ENCODE measurements around the gene DSG1. TPM values are rescaled to one million over a fixed set of nuclear protein-coding genes. Genes with fewer than 3 reads are reported as not detected.
"Not testable (repeated sequence)": the region's sequence is repeated elsewhere in the genome, so short reads cannot be mapped to it uniquely, and the experiment has no call there.

Gene DSG1
- under 1 TPM; 0.04 to 0.11 (median 0.05) TPM for polyA plus RNA-seq (ENCODE audit: insufficient read length in 4 of 4)

DNA sequence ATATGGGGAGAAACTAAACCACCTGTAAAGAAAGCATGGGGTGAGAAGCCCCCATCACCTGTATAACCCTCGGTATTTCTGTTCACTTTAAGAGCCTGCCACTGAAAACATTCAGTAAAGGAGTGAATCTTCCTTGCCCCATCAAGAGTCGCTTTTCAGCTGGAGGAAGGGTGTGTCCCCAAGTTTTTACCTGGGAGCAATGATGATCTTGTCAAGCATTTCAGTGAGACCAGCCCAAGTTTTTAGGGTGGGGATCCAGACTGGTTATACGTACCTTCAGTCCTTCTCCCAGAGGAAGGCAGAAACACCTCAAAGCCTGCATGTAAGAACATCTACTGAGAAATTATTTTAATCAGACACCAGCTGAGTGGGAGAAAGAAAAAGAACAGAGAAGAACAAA is at the start of gene DSG1:
TSS of gene DSG1 (plus strand) at position 301 of the 400 bp plus-strand sequence. CDS start 141 bp downstream, outside the sequence.
- no peak for DNase-seq (ENCODE audit: low read depth in 4 of 4, low spot score in 3 of 4)

DNA sequence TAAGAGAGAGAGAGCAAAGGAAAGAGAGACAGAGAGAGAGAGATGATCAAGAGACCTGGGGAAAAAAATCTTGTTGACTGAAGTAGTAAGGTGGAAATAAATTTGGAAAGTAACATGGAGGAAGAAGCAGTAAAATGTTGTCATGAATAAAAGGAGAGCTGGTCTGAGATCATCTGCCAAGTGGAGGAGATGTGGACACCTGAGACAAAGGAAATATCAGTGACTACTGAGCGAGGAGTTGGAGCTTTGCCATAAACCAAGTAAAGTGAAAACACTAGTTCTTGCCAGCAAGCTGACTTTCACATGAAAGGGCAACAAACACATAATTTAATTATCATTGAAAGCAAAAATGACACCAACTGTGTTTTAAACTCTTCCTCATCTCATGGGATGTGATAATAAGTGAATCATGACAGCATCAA is 49.0 kb upstream of the DSG1 start:
- peak in 1 of 4 donors; percentile 15 for DNase-seq (ENCODE audit: low read depth in 4 of 4, low spot score in 3 of 4)

DNA sequence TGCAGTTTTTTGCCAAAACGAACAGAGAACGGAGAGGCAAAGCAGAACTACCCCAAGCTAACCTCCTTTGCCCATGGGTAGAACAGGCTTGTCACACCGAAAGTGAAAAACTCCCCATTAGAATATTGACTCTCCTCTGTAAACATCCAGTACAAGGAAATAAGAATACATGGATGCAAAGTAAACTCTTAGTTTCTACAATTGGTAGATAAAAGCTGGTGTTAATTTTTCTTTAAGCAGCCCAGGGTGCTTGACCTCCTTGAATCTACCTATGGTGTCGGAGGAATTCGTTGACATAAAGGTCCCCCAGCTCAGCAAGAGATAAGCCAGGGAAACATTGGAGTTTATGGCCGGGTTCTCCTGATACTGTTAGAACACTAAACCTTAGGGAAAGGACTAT is 48.4 kb upstream of the DSG1 start:
- no peak for DNase-seq (ENCODE audit: low read depth in 4 of 4, low spot score in 3 of 4)

DNA sequence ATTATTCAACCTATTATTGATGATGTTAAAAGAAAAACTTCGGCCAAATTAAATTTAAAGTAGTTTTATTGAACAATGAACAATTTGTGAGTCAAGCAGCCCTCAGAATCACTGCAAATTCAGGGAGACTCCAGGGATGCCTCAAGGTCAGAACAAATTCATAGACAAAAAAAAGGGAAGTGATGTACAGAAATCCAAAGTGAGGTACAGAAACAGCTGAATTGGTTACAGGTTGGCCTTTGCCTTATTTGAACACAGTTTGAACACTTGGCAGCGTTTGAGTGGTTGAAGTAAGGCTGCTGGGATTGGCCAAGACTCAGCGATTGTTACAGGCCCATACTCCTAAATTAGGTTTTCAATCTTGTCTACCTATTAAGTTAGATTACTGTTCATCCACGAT is 47.4 kb upstream of the DSG1 start:
- DNase-seq (ENCODE audit: low read depth in 4 of 4, low spot score in 3 of 4), result no peak

DNA sequence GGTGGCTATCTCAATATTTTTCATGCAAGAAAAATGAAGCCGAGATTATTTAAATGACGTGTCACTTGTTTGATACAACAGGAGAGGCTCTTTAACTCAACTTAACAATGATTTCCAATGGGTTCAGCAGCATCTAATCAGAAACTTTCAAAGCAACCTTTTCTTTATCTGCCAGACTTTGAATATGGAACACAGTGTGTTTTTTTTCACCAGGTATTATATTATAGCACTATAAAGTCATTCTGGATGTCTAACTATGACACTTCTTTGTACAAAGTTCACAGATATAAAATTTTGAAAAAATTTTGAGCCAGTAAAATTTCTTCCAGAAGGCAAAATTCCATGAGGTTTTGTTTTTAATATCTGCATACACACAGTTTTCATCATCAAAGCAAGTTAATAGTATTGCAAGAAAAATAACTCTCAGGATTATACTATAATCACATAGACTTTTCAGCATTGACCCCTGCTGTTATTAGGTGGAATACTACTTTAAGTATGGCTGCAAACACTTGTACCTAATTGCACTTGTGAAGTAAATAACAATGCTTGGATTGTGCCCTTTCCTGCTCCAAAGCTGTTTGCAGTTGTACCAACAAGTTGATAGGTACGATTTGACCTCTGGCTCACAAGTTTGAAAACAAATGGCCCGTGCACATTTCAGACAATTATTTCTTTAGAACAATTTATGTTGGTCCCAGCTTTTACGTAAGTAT is 44.0 kb upstream of the DSG1 start:
- no peak for DNase-seq (ENCODE audit: low read depth in 4 of 4, low spot score in 3 of 4)

- no peak for DNase-seq (ENCODE audit: low read depth in 4 of 4, low spot score in 3 of 4)
These were observed 43.0 kb upstream of the DSG1 start for GRCh38 chr18:31274931-31275330.

DNA sequence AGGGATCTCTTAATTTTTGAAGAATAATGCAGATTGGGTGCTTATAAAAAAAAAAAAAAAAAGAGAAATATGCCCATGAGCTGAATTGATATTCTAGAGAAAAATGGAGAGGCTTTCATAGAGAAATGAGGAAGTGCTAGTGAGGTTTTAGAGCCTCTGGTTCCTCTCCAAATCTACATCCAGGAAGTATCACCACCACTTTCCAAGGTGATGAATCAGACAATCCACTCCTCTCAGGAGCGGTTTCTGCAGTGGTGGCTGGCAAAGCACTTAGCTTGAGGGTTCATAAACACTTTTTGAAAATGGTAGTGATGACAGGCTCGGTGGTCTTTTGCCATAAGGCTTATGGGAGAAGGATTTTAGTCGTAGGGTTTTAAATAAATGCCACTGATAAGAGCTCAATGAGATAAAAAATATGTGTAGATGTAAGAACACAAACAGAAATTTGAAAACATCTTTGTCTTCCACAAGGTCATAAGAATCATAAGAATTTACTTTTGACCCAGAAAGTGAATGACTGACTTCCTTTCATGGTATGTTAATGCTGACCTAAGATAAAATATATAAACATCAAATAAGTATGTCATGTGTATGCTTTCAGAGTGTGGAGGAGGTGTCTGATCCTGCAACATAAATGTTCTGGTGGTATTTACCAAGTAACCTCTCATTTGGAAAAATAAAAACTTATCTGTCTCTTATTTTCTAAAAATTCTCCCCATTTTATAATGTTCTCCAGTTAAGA is 42.1 kb upstream of the DSG1 start:
- no peak for DNase-seq (ENCODE audit: low read depth in 4 of 4, low spot score in 3 of 4)

DNA sequence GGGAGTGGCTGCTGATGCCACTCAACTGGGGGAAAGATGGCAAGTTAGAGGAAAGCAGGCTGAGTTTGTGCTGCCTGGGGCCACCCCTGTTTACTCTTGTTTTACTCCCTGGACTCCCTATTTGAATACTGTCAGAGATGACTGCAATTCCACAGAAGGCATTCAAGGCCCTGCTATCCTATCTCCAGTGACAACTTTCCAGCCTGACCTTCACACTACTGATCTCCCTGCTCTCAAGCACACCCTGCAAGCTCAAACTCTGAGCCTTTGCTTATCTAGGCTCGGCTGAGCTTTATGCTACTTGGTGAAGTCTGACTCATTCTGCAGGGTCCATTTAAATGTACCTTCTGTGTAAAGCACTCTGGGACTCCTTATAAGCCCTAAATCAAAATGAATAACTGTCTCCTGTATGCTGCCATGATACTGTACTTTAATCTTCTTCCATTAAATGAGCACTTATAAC is 39.3 kb upstream of the DSG1 start:
- DNase-seq (ENCODE audit: low read depth in 4 of 4, low spot score in 3 of 4), result no peak

GRCh38 chr18:31280502-31280901 is 37.5 kb upstream of the DSG1 start:
- DNase-seq (ENCODE audit: low read depth in 4 of 4, low spot score in 3 of 4), result no peak

DNA sequence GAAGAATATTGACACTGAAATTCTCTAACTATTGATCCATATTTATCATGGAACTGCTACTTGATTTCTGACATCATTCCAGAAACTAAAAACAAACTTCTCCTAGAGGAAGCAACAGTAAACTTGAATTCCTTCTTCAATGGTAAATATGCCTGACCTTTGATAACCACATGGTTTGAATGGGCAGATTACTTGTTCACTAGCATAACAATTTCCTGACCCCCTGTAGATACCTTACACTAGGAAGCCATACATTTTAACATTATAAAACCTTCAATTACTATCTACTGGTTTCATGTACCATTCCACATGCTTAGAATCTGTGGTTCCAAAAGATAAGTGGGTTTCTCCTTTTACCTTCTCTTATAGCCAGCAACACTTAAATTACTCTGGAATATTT is 36.5 kb upstream of the DSG1 start:
- DNase-seq (ENCODE audit: low read depth in 4 of 4, low spot score in 3 of 4), result no peak

DNA sequence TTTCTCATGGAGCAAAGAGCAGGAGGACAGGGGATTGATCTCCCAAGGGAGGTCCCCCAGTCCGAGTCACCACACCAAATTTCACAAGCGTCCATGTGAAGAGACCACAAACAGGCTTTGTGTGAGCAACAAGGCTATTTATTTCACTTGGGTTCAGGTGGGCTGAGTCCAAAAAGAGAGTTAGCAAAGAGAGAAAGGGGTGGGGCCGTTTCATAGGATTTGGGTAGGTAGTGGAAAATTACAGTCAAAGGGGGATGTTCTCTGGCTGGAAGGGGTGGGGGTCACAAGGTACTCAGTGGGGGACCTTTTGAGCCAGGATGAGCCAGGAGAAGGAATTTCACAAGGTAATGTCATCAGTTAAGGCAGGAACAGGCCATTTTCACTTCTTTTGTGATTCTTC is 28.5 kb upstream of the DSG1 start:
- DNase-seq (ENCODE audit: low read depth in 4 of 4, low spot score in 3 of 4), result not testable (repeated sequence)

GRCh38 chr18:31291688-31292087 is 26.3 kb upstream of the DSG1 start:
- DNase-seq (ENCODE audit: low read depth in 4 of 4, low spot score in 3 of 4), result no peak

GRCh38 chr18:31294199-31294747 is 23.7 kb upstream of the DSG1 start:
- no peak for DNase-seq (ENCODE audit: low read depth in 4 of 4, low spot score in 3 of 4)

DNA sequence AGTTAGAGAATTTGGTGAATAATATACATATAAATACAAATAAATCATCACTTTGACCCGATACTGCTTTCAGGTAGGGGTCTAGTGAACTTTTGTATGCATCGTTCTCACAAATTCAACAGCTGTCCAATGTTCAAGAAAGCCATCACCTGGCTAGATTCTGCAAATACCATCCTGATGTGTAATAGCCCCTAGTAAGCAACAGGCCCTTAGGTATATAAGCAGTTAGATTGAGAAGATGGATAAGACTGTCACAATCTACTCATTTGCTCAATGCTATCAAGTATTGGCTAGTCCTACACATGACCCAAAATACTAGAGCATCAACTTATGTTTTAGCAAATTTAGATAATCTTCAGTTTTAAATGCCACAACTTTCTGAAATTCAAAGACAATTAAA is 20.7 kb upstream of the DSG1 start:
- DNase-seq (ENCODE audit: low read depth in 4 of 4, low spot score in 3 of 4), result no peak

DNA sequence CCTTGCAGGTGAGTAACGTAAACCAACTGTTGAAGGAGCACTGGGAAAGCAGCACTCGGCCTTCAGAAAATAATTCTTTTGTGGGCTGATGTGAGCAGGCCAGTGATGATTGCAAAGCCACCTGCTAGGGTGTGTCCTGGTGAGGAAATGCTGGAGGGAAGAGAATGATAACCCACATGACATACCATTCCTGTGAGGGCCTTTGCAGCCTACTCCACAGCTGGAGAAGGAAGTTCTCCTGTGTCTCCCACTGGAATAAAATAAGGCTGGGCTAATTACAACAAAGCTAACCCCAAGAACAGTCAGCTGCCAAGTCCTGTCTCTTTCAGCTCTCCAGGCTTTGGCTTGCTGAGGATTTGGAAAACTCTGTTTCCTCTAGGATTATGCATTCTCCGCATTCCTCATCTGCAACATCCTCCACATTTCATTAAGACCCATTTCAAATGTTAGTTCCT is 16.7 kb upstream of the DSG1 start:
- no peak for DNase-seq (ENCODE audit: low read depth in 4 of 4, low spot score in 3 of 4)

GRCh38 chr18:31302991-31303390 is 15.0 kb upstream of the DSG1 start:
- no peak for DNase-seq (ENCODE audit: low read depth in 4 of 4, low spot score in 3 of 4)

DNA sequence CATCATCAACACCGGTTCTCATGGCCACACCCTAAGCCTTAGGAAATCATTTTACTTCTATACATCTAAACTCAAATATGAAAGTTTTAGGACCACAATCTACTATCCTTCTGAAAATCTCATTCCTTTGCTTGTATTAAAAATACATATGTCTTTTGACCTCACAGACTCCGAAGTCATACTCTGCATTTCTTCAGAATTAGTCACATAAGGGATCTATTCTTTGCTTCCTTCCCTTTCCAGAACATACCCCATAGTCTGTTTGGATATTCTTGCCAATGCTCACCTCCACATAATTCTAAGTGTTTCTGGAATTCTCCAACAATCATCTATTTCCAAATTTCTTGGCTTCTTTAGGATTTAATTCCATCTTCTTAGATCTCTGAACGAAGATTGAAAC is 14.2 kb upstream of the DSG1 start:
- no peak for DNase-seq (ENCODE audit: low read depth in 4 of 4, low spot score in 3 of 4)

DNA sequence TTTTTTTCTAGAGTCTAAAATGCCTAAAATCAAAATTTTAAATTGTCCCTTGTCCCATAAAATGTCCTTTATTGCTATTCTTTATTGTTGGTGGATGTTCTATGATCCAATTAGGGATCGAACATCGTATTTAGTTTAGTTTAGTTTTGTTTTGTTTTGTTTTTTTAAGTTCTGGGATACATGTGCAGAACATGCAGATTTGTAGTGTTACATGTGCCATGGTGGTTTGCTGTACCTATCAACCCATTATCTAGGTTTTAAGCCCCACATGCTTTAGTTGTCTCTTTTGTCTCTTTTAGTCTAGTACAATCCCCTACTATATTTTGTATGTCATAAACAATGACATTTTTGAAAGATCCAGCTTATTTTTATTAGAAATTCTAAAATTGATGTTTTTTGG is 8.8 kb upstream of the DSG1 start:
- no peak for DNase-seq (ENCODE audit: low read depth in 4 of 4, low spot score in 3 of 4)

DNA sequence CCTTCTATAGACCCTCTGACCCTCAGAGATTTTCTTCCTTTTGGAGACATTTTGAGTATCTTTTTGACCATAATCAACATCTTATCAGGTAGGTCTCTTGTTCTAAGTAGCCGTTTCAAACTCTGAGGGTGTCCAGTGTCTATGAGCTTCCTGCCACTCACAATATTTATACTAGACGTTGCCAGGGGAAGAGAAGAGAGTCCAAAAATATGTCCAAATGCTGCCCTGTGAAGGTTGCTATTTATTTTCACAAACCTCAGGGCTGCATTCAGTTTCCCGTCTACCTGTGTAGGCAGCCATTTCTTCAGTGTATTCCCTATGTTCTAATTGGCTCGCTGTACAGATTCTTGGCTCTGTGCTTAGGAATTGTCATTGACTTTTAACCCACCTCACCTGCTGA is 986 bp upstream of the DSG1 start:
- no peak for DNase-seq (ENCODE audit: low read depth in 4 of 4, low spot score in 3 of 4)

DNA sequence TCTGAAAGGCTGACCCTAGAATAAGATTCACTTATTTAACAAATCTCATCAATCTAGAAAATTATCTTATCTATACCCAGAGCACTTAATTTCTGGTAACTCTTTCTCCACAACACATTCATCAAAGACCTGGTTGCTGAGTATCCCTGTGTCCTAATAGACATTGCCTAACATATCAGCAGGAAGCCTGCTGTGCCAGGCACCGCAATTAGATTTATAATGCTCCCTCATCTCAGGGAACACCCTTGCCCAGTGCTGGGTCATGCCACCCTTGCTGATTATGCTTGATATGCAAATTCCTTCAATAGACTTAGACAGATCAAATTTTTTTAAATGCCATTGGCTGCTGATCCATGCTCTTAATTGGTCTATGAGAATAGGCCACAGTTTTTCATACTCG is 3.8 kb downstream of the DSG1 start:
- DNase-seq (ENCODE audit: low read depth in 4 of 4, low spot score in 3 of 4), result no peak

GRCh38 chr18:31325051-31325450 is 7.1 kb downstream of the DSG1 start:
- peak in 1 of 4 donors; percentile 5 for DNase-seq (ENCODE audit: low read depth in 4 of 4, low spot score in 3 of 4)
